Measurements from ENCODE around the gene TUSC2.

TUSC2 gene, protein sequence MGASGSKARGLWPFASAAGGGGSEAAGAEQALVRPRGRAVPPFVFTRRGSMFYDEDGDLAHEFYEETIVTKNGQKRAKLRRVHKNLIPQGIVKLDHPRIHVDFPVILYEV

DNA sequence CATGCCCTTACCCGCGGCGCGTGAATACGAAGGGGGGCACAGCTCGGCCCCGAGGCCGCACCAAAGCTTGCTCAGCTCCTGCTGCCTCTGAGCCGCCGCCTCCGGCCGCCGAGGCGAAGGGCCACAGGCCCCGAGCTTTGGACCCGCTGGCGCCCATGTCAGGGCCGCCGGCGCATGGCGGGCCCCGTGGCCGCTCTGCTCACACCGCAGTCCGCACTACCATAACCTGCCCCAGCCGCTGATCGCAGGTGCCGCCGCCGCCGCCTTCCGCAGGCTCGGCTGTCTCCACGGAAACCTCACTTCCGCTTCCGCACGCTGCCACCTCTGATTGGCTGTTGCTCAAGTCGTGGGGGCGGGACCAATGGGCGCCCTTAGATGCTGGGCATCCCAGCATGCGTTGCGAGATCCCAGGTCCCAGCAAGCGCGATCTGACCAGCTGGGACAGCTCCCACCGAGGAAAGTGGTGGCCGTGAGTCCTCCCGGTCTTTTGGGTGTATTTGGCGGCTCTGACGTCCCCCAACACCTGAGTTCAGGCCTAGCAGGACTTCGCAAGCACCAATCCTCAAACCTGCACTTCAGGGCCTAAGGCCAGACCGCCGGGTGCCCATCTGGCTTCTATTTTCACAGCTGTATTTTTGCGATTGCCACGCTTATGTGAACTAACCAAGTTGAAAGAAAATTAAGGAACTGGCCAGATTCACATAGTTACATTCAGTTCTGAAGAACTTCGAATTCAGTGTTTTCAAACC is at the start of gene TUSC2:
TUSC2 (minus strand) TSS at position 281 of the 749 bp plus-strand sequence; CDS start at position 157, 124 bp downstream.
- peak; percentile 98 for DNase-seq

GRCh38 chr3:50375258-50375931 is 47.4 kb upstream of the TUSC2 start:
- DNase-seq: no peak

- DNase-seq: peak; percentile 81
Observed at GRCh38 chr3:50374363-50375257, 46.6 kb upstream of the TUSC2 start.

- DNase-seq: no peak
Observed at GRCh38 chr3:50373146-50374051, 45.4 kb upstream of the TUSC2 start.

DNA sequence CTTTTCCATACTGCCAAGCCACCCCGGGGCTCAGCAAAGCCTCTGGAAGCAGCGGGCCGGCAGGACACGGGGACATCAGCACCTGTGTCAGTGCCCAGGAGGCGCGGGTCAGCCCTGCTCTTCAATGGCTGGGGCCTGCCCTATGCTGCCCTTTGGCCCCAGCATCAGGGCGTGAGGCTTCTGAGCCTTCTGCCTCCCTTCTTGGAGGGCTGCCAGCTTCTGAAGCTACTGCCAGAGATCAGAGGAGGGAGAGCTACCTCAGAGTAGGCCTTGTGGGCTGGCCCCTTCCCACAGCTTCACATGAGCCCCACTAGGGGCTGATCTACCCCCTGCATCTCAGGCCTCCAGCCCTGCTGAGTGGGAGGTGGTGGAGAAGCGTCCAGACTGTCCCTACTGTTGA is 44.3 kb upstream of the TUSC2 start:
- DNase-seq: peak; percentile 93

DNA sequence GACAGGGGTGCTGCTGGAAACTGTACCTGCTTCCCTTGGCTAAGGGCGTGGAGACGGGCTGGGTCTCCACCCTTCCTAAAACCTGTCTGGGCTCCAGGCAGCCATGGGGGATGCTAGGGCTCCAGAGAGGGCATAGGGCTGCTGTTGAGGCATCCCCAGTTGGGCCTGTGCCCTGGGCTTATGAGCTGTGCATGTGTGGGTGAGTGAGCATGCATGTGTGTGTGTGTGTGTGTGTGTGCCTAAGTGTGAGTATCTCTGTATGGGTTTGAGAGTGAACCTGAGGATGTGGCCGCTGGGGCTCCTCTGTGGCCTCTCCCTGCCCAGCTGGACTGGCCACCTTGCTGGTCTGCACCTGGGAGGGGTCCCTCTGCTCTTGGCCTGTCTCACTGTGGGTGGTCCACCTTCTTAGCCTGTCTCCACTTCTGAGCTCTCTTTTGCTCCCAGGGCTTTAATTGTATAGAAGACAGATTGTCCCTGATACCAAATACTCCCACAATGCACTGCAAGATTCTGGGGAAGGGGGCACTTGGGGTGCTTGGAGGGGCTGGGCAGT is 43.2 kb upstream of the TUSC2 start:
- DNase-seq: no peak

- no peak for DNase-seq
Observed at GRCh38 chr3:50370594-50370993, 42.6 kb upstream of the TUSC2 start.

DNA sequence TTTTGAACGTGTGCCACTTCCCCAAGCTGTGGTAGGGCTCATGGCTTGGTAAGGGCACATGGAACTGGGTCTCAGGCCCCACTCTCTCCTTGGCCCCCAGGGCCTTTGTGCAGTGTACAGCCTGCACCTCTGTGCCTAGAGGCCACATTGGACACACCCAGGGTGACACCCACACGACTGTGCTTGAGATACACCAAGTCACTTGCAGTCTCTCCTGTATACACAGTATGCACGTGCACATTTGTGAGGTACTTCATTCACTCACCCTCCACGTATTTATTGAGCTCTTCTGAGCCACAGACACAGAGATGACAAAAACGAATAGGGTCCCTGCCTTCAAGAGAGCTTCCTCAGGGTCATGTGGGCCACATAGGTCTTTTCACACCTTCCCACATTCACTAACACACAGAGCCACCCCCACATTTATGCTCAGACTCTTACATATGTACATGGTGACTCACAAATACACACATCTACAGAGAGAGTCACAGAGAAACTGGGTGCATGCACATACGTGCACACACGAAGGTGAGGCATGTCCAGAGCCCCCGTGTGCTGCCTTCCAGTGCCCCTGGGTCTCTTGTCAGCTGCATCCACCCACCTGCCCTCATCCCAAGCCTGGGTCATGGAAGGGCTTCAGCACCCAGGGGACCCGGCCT is 41.1 kb upstream of the TUSC2 start:
- no peak for DNase-seq

GRCh38 chr3:50365842-50366220 is 37.8 kb upstream of the TUSC2 start:
- no peak for DNase-seq

- DNase-seq: peak; percentile 96
Observed at GRCh38 chr3:50365080-50365841, 37.2 kb upstream of the TUSC2 start.

- DNase-seq: no peak
Observed at GRCh38 chr3:50364573-50365079, 36.6 kb upstream of the TUSC2 start.

- DNase-seq: no peak
Observed at GRCh38 chr3:50359760-50360110, 31.7 kb upstream of the TUSC2 start.

DNA sequence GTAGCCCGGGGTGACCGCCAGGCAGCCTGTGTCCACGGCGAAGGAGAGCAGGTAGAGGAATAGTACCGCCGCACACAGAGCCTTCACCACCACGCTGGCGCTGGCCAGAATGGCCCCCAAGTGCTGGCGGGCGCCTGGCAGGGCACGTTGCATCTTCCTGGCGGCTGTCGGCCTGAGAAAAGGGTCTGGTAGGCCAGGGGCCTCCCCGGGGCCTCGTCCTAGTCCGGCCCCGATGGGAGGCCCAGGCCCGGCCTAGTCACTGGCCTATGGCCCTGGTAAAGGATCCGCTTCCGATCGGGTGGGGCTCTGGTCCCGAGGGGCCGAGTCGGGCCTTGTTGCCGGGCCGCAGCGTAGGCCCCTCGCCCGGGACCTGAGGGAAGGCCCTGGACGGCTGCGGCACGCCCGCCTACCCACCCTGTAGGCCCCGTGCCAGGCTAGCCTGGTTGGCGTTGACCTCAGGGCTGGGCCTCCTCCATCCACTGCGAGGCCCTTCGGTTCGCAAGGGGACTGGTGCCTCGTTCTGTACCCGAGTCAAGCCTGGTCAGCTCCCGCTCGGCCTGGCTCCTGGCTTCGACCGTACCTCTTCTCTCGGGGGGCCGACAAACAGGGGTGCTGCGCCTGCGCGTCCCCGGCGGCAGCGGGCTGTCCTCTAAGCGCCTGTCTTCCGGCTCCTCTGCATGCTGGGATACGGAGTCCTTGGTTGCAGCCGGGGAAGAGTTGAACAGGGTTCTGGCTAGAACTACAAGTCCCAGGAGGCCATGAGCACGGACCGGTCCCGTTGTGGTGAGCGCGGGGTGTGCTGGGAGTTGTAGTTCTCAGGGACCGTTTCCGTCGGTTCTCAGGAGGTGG is 31.1 kb upstream of the TUSC2 start, which contains the start of gene TMEM115:
TMEM115 (minus strand) TSS at position 611 of the 849 bp plus-strand sequence; CDS start at position 153, 458 bp downstream.
- peak; percentile 97 for DNase-seq

DNA sequence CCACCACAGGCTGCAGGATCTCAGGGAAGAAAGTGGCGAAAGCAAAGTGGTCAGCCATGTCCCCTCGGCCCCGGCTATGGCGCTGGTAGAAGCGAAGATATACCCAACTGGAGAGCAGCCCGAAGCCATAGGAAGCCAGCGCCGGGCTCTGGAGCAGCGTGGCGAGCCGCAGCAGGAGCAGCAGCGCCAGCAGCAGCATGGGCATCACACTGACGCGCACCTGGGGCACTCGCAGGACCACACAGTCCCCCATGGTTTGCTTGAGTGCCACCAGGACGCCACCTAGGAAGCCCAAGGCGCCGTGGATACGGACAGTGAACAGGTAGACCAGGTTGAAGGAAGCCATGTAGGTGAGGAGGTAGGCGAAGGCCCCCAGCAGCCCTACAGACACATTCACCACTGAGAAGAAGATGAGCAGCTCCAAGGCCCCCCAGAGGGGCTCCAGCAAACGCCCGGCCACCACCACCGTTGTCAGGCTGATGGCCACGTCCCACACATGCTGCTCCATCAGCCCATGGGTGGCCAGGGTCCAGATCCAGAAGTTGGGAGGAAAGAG is 30.4 kb upstream of the TUSC2 start:
- DNase-seq: no peak

DNA sequence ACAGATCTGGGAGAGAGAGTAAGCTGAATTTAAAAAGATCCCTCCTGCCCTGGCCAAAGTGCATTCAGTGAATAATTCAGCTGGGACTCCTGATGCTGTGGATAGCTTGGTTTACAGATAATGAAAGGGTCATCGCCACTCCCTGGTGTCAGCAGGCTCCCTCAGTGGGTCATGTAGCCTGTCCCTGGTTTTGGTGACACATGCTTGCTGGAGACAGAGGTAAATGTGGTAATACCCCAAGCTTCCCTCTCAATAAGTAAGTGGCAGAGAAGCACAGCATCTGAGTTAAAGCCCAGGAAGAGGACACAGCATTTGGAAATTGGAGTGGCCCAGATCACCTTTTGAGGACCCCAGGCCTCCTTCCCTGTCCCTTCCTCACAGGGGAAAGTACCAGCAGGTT is 29.5 kb upstream of the TUSC2 start:
- no peak for DNase-seq

DNA sequence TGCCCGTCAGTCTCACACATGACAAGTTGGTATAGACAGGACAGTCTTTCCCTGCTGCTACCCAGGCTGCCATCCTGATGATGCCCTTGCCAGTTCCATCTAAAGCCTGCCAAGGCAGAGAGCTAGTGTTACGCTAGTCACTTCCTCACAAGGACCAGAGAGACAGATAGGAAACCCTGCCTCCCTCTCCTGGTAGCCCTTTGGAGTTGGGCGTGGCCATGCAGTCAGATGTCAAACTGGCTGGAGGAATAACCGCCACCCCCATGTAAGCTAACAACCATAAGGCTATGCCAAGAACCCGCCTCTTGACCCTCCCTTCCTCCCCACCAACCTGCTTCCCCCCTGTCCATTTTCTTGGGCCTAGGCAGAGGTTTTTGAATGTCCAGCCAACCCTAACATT is 28.5 kb upstream of the TUSC2 start:
- no peak for DNase-seq

DNA sequence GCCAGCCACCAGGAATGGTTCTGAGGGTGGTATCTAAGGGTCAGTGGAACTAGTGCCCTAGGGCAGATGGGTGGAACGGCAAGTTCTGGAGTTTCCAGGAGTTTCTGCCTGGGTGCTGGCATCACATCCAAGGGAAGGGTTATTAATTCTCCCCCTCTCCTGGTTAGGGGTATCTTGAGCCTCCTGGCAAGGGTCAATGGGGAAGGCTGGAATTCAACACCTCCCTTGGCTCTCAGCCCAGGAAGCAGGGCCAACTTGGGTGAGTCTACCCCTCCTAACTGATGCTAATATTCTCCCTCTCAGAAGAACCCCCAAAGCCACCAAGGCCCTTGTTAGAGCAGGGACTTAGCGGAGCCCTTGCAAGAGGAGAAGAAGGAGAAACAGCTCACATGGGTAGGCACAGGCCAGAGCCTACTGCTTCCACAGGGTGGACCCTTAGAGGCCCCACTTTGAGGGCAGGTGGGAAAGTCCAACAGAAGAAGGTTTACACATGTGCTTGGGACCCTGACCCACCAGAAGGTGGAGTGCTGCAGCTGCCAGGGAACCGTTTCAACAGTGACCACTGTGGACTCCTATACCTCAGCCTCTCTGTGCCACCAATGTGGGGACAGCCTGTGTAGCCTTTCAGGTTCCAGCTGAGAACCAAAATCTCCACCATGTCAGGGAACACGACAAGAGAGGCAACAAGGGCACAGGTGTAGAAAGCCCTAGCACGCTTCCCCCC is 28.0 kb upstream of the TUSC2 start:
- no peak for DNase-seq

- no peak for DNase-seq
Observed at GRCh38 chr3:50354850-50355249, 26.8 kb upstream of the TUSC2 start.

All from RPMI8226 (cell line).